Tibial nerve (tissue), 3 donors: ENCODE results near the gene AIDA.

Experiments
- POLR2A ChIP-seq, 2 donors: fragments of 450-650 bp; IDR thresholded peaks; one replicate each; pipeline ENCODE4 v1.6.1; 2017; ENCODE audit warnings: antibody characterized with exemption in 2 of 2, mild to moderate bottlenecking in 2 of 2, moderate library complexity in 2 of 2
- TF ChIP-seq, protein P1 (sequence below), 5 experiments: fragments of 200-600 bp in 3 of 5; fragments of 450-650 bp in 2 of 5; sonication (generic) in 3 of 5; IDR thresholded peaks; one replicate each; pipeline ENCODE4 v1.5.1; 2016 to 2019; ENCODE audit warnings: antibody characterized with exemption in 5 of 5, mild to moderate bottlenecking in 3 of 5, moderate library complexity in 2 of 5

DNA sequence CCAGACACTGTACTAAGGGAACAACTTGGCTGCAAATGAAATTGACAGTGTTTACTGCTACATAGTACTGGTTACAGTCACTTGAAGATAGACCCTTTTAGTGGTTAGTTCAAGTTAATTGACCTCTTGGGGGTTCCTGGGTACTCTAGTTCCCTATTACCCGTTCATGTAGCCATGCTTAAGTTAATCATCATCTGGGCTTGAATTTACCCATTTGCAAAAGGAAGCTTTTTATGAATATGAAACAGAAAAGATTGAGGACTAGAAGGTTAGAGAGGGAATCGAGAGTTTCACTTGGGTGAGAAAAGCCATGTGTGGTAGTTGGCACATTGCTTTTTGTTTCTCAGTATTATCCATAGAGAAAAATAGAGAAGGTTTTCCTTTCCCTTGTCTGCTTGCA, 91.7 kb downstream of the AIDA start:
- TF ChIP-seq POLR2A (IDR thresholded peaks at IDR 0.05) = no peak
- TF ChIP-seq, protein P1, sequence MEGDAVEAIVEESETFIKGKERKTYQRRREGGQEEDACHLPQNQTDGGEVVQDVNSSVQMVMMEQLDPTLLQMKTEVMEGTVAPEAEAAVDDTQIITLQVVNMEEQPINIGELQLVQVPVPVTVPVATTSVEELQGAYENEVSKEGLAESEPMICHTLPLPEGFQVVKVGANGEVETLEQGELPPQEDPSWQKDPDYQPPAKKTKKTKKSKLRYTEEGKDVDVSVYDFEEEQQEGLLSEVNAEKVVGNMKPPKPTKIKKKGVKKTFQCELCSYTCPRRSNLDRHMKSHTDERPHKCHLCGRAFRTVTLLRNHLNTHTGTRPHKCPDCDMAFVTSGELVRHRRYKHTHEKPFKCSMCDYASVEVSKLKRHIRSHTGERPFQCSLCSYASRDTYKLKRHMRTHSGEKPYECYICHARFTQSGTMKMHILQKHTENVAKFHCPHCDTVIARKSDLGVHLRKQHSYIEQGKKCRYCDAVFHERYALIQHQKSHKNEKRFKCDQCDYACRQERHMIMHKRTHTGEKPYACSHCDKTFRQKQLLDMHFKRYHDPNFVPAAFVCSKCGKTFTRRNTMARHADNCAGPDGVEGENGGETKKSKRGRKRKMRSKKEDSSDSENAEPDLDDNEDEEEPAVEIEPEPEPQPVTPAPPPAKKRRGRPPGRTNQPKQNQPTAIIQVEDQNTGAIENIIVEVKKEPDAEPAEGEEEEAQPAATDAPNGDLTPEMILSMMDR (IDR thresholded peaks at IDR 0.05) = no peak
